ENCODE measurements around the gene ITGAL.
"Not testable (repeated sequence)": the region's sequence is repeated elsewhere in the genome, so short reads cannot be mapped to it uniquely, and the experiment has no call there.

Gene ITGAL

GRCh38 chr16:30519120-30520049, 46.8 kb downstream of the ITGAL start:
- POLR2A ChIA-PET: no interaction called here
- no peak for DNase-seq (ENCODE audit: extremely low spot score)
- CTCF ChIA-PET: interaction anchor here (1.3 to 2.1 kb wide), 2 partner anchors 44 to 110 kb away, joined by 3 to 5 read pairs; no protein-coding TSS in a partner anchor
- no peak for TF ChIP-seq CTCF (IDR thresholded peaks at IDR 0.05; ENCODE audit: control extremely low read depth, extremely low read depth, low read depth, missing control alignments)

DNA sequence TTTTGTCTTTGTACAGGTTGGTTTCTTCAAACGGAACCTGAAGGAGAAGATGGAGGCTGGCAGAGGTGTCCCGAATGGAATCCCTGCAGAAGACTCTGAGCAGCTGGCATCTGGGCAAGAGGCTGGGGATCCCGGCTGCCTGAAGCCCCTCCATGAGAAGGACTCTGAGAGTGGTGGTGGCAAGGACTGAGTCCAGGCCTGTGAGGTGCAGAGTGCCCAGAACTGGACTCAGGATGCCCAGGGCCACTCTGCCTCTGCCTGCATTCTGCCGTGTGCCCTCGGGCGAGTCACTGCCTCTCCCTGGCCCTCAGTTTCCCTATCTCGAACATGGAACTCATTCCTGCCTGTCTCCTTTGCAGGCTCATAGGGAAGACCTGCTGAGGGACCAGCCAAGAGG, 48.9 kb downstream of the ITGAL start:
- DNase-seq (ENCODE audit: extremely low spot score): no peak
- ChIA-PET CTCF (interaction anchor here (1.8 kb wide), 1 partner anchor 14 kb away, joined by 8 read pairs; the partner anchor contains the start of gene ZNF747), POLR2A (no interaction called here)
- TF ChIP-seq CTCF (IDR thresholded peaks at IDR 0.05; ENCODE audit: control extremely low read depth, extremely low read depth, low read depth, missing control alignments): no peak

- no peak for TF ChIP-seq CTCF (IDR thresholded peaks at IDR 0.05; ENCODE audit: control extremely low read depth, extremely low read depth, low read depth, missing control alignments)
- DNase-seq (ENCODE audit: extremely low spot score): no peak
- POLR2A ChIA-PET: no interaction called here
- CTCF ChIA-PET: interaction anchor here (1.8 kb wide), 1 partner anchor 13 kb away, joined by 8 read pairs; the partner anchor contains the start of gene ZNF747
Measured at GRCh38 chr16:30521873-30522641, 49.5 kb downstream of the ITGAL start.

GRCh38 chr16:30522702-30523463, 50.3 kb downstream of the ITGAL start:
- POLR2A ChIA-PET: not testable (repeated sequence)
- CTCF ChIA-PET: interaction anchor here (1.8 kb wide), 1 partner anchor 13 kb away, joined by 8 read pairs; the partner anchor contains the start of gene ZNF747

GRCh38 chr16:30523768-30524574, 51.4 kb downstream of the ITGAL start:
- ChIA-PET POLR2A (interaction anchor here (0.5 to 1.1 kb wide), 2 partner anchors 48 to 120 kb away, joined by 3 to 4 read pairs; partner anchors contain the start of gene ZNF688), CTCF (interaction anchor here (1.6 to 2.0 kb wide), 3 partner anchors 11 to 94 kb away, joined by 4 to 11 read pairs (median 7); partner anchors contain the start of genes DCTPP1 and ZNF747)
- TF ChIP-seq CTCF (IDR thresholded peaks at IDR 0.05; ENCODE audit: control extremely low read depth, extremely low read depth, low read depth, missing control alignments): no peak
- DNase-seq (ENCODE audit: extremely low spot score): no peak

More at GRCh38 chr16:30522702-30523463, 50.3 kb downstream of the ITGAL start:
- DNase-seq (ENCODE audit: extremely low spot score): not testable (repeated sequence)
